ENCODE measurements around the gene CDK5R2.
A peak's percentile ranks its signal among the peaks of the same experiment; 100 is the strongest.

The CDK5R2 gene

GRCh38 chr2:219003267-219003634 is 43.8 kb downstream of the CDK5R2 start:
- Histone ChIP-seq H2BK12ac (ENCODE audit: low read length in 2 of 2) (no peak overlapping the region), H2BK120ac (ENCODE audit: low read depth, low read length) (no peak overlapping the region), H3K27me3 (ENCODE audit: control insufficient read depth in 1 of 2, insufficient read depth in 1 of 2, low read length in 2 of 2) (peaks cover 76 to 84% of the 10 kb centered on the region in 2 experiments), H2AFZ (ENCODE audit: low read depth, low read length) (no peak overlapping the region), H3K4ac (ENCODE audit: low read depth in 1 of 2, low read length in 2 of 2) (no peak overlapping the region), H3K27ac (ENCODE audit: low read length, poor library complexity, severe bottlenecking) (no peak overlapping the region), H3K23ac (ENCODE audit: low read length in 2 of 2) (no peak overlapping the region), H2BK5ac (ENCODE audit: low read depth, low read length, poor library complexity, severe bottlenecking) (no peak overlapping the region), H3K4me1 (ENCODE audit: control insufficient read depth, insufficient read depth, low read depth, low read length) (peaks cover 19% of the 10 kb centered on the region), H3K36me3 (ENCODE audit: control insufficient read depth in 1 of 2, insufficient read depth in 2 of 2, low read depth in 1 of 2, low read length in 2 of 2) (no peaks in the 10 kb centered on the region), H4K8ac (ENCODE audit: low read length) (no peak overlapping the region), H3K14ac (ENCODE audit: low read length in 2 of 2) (no peak overlapping the region), H3K4me2 (ENCODE audit: low read length, poor library complexity, severe bottlenecking) (no peak overlapping the region), H3K79me1 (replicated peaks; ENCODE audit: low read length, poor library complexity, severe bottlenecking) (no peaks in the 10 kb centered on the region), H3K4me3 (ENCODE audit: insufficient read depth in 1 of 2, low read depth in 1 of 2, low read length in 2 of 2) (no peak overlapping the region), H2BK15ac (ENCODE audit: low read depth, poor library complexity, severe bottlenecking) (no peak overlapping the region), H3K9me3 (ENCODE audit: control insufficient read depth, low read length) (peaks cover 3% of the 10 kb centered on the region), H3K18ac (ENCODE audit: low read depth in 1 of 2, low read length in 2 of 2) (no peak overlapping the region), H3K9ac (ENCODE audit: low read length) (no peak overlapping the region), H2AK5ac (ENCODE audit: low read length, severe bottlenecking) (no peak overlapping the region), H4K91ac (ENCODE audit: low read length) (no peak overlapping the region)
- 8% methylated on average over 15 of the region's 20 CpGs for WGBS
- no peak for DNase-seq

- H2BK5ac ChIP-seq (ENCODE audit: low read depth, low read length, poor library complexity, severe bottlenecking), result no peak overlapping the region
- H2BK120ac ChIP-seq (ENCODE audit: low read depth, low read length), result no peak overlapping the region
- no peak overlapping the region for H3K4me3 ChIP-seq (ENCODE audit: insufficient read depth in 1 of 2, low read depth in 1 of 2, low read length in 2 of 2)
- no peak overlapping the region for H3K4ac ChIP-seq (ENCODE audit: low read depth in 1 of 2, low read length in 2 of 2)
- no peak for DNase-seq
- H4K8ac ChIP-seq (ENCODE audit: low read length), result no peak overlapping the region
- H3K23ac ChIP-seq (ENCODE audit: low read length in 2 of 2), result no peak overlapping the region
- H3K27ac ChIP-seq (ENCODE audit: low read length, poor library complexity, severe bottlenecking), result no peak overlapping the region
- H2AFZ ChIP-seq (ENCODE audit: low read depth, low read length), result no peak overlapping the region
- H3K14ac ChIP-seq (ENCODE audit: low read length in 2 of 2), result no peak overlapping the region
- H3K4me1 ChIP-seq (ENCODE audit: control insufficient read depth, insufficient read depth, low read depth, low read length), result peaks cover 19% of the 10 kb centered on the region
- H2AK5ac ChIP-seq (ENCODE audit: low read length, severe bottlenecking), result no peak overlapping the region
- H4K91ac ChIP-seq (ENCODE audit: low read length), result no peak overlapping the region
- no peak overlapping the region for H2BK15ac ChIP-seq (ENCODE audit: low read depth, poor library complexity, severe bottlenecking)
- H3K18ac ChIP-seq (ENCODE audit: low read depth in 1 of 2, low read length in 2 of 2), result no peak overlapping the region
- no peak overlapping the region for H2BK12ac ChIP-seq (ENCODE audit: low read length in 2 of 2)
- peaks cover 70 to 88% of the 10 kb centered on the region in 2 experiments for H3K27me3 ChIP-seq (ENCODE audit: control insufficient read depth in 1 of 2, insufficient read depth in 1 of 2, low read length in 2 of 2)
- 83% methylated on average over 3 of the region's 3 CpGs for WGBS
- H3K9me3 ChIP-seq (ENCODE audit: control insufficient read depth, low read length), result peaks cover 3% of the 10 kb centered on the region
- H3K79me1 ChIP-seq (replicated peaks; ENCODE audit: low read length, poor library complexity, severe bottlenecking), result no peaks in the 10 kb centered on the region
- H3K9ac ChIP-seq (ENCODE audit: low read length), result no peak overlapping the region
- H3K4me2 ChIP-seq (ENCODE audit: low read length, poor library complexity, severe bottlenecking), result no peak overlapping the region
- no peaks in the 10 kb centered on the region for H3K36me3 ChIP-seq (ENCODE audit: control insufficient read depth in 1 of 2, insufficient read depth in 2 of 2, low read depth in 1 of 2, low read length in 2 of 2)
These were observed 44.5 kb downstream of the CDK5R2 start for GRCh38 chr2:219003979-219004378.

- Histone ChIP-seq H2BK15ac (ENCODE audit: low read depth, poor library complexity, severe bottlenecking) (no peak overlapping the region), H3K27me3 (ENCODE audit: control insufficient read depth in 1 of 2, insufficient read depth in 1 of 2, low read length in 2 of 2) (peaks cover 35 to 67% of the 10 kb centered on the region in 2 experiments), H3K36me3 (ENCODE audit: control insufficient read depth in 1 of 2, insufficient read depth in 2 of 2, low read depth in 1 of 2, low read length in 2 of 2) (no peaks in the 10 kb centered on the region), H2BK5ac (ENCODE audit: low read depth, low read length, poor library complexity, severe bottlenecking) (no peak overlapping the region), H3K9ac (ENCODE audit: low read length) (no peak overlapping the region), H3K14ac (ENCODE audit: low read length in 2 of 2) (no peak overlapping the region), H2BK120ac (ENCODE audit: low read depth, low read length) (no peak overlapping the region), H3K4me2 (ENCODE audit: low read length, poor library complexity, severe bottlenecking) (no peak overlapping the region), H3K23ac (ENCODE audit: low read length in 2 of 2) (no peak overlapping the region), H3K79me1 (replicated peaks; ENCODE audit: low read length, poor library complexity, severe bottlenecking) (no peaks in the 10 kb centered on the region), H2BK12ac (ENCODE audit: low read length in 2 of 2) (no peak overlapping the region), H3K9me3 (ENCODE audit: control insufficient read depth, low read length) (peaks cover 3% of the 10 kb centered on the region), H2AFZ (ENCODE audit: low read depth, low read length) (no peak overlapping the region), H4K8ac (ENCODE audit: low read length) (no peak overlapping the region), H3K27ac (ENCODE audit: low read length, poor library complexity, severe bottlenecking) (no peak overlapping the region), H4K91ac (ENCODE audit: low read length) (no peak overlapping the region), H3K4me1 (ENCODE audit: control insufficient read depth, insufficient read depth, low read depth, low read length) (no peaks in the 10 kb centered on the region), H3K4me3 (ENCODE audit: insufficient read depth in 1 of 2, low read depth in 1 of 2, low read length in 2 of 2) (no peak overlapping the region), H3K4ac (ENCODE audit: low read depth in 1 of 2, low read length in 2 of 2) (no peak overlapping the region), H3K18ac (ENCODE audit: low read depth in 1 of 2, low read length in 2 of 2) (no peak overlapping the region), H2AK5ac (ENCODE audit: low read length, severe bottlenecking) (no peak overlapping the region)
- DNase-seq, result no peak
- 55% methylated on average over 2 of the region's 2 CpGs for WGBS
These were observed 49.8 kb downstream of the CDK5R2 start for GRCh38 chr2:219009294-219009693.

DNA sequence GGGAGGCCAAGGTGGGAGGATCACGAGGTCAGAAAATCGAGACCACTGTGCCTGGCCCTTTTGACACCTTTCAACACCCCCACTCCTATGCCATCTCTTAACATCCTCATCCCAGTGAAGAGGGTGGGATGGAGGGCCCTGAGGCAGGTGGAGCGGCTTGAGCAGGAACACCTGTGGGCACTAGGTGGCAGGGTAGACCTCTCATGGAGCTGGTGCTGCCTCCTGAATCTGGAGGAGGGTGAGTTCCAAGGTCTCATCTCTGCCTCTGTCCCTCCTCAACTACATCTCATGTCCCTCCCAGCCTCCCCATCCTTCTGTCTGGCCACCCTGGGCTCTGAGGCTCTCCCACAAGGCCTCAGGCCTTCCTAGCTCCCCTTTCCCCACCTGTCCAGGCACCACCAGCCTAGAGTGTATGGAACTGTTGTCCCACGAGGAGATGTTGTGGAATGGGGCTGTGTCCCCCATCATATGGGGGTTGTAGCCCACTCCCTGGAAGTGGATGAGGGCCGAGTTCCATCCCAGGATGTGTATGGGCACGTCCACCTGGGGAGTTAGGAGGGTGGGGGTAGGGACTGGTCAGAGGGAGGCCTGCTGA is 50.8 kb downstream of the CDK5R2 start:
- Histone ChIP-seq H3K23ac (ENCODE audit: low read length in 2 of 2) (no peak overlapping the region), H3K18ac (ENCODE audit: low read depth in 1 of 2, low read length in 2 of 2) (no peak overlapping the region), H3K9me3 (ENCODE audit: control insufficient read depth, low read length) (peaks cover 3% of the 10 kb centered on the region), H3K27me3 (ENCODE audit: control insufficient read depth in 1 of 2, insufficient read depth in 1 of 2, low read length in 2 of 2) (peaks cover 34 to 69% of the 10 kb centered on the region in 2 experiments), H4K8ac (ENCODE audit: low read length) (no peak overlapping the region), H3K4me2 (ENCODE audit: low read length, poor library complexity, severe bottlenecking) (no peak overlapping the region), H2BK5ac (ENCODE audit: low read depth, low read length, poor library complexity, severe bottlenecking) (no peak overlapping the region), H2BK120ac (ENCODE audit: low read depth, low read length) (no peak overlapping the region), H2BK12ac (ENCODE audit: low read length in 2 of 2) (no peak overlapping the region), H2AFZ (ENCODE audit: low read depth, low read length) (no peak overlapping the region), H3K9ac (ENCODE audit: low read length) (no peak overlapping the region), H3K4ac (ENCODE audit: low read depth in 1 of 2, low read length in 2 of 2) (no peak overlapping the region), H2BK15ac (ENCODE audit: low read depth, poor library complexity, severe bottlenecking) (no peak overlapping the region), H4K91ac (ENCODE audit: low read length) (no peak overlapping the region), H3K4me1 (ENCODE audit: control insufficient read depth, insufficient read depth, low read depth, low read length) (no peaks in the 10 kb centered on the region), H3K36me3 (ENCODE audit: control insufficient read depth in 1 of 2, insufficient read depth in 2 of 2, low read depth in 1 of 2, low read length in 2 of 2) (no peaks in the 10 kb centered on the region), H3K79me1 (replicated peaks; ENCODE audit: low read length, poor library complexity, severe bottlenecking) (no peaks in the 10 kb centered on the region), H3K4me3 (ENCODE audit: insufficient read depth in 1 of 2, low read depth in 1 of 2, low read length in 2 of 2) (no peak overlapping the region), H3K14ac (ENCODE audit: low read length in 2 of 2) (peak overlapping the region in 1 of 2 experiments; percentile 41), H2AK5ac (ENCODE audit: low read length, severe bottlenecking) (no peak overlapping the region), H3K27ac (ENCODE audit: low read length, poor library complexity, severe bottlenecking) (no peak overlapping the region)
- 28% methylated on average over 3 of the region's 6 CpGs for WGBS
- no peak for DNase-seq

Measured in mesenchymal stem cell (in vitro differentiated cells and primary cell).